Smooth muscle cell (in vitro differentiated cells): Measurements from ENCODE around the gene CHD5. TPM values are rescaled to one million over a fixed set of nuclear protein-coding genes. Genes with fewer than 3 reads are reported as not detected.

Experiments
- DNase-seq: peaks from one replicate; lab custom pipeline; 2025; ENCODE audit not compliant: unreplicated experiment; lab: John Stamatoyannopoulos, UW
- H2AFZ ChIP-seq: fragments of 200-600 bp; sonication (generic); 2 replicates; pipeline ENCODE4 v1.6.0; 2016; ENCODE audit warnings: antibody characterized with exemption, low read depth, mild to moderate bottlenecking
- H3F3A ChIP-seq: fragments of 200-600 bp; sonication (generic); 2 replicates; pipeline ENCODE4 v1.6.0; 2017; ENCODE audit warnings: antibody characterized with exemption, low read depth
- H3K27ac ChIP-seq: fragments of 200-600 bp; sonication (generic); 2 replicates; pipeline ENCODE4 v1.5.1; 2016; ENCODE audit warnings: low read depth, mild to moderate bottlenecking
- H3K27me3 ChIP-seq: fragments of 200-600 bp; sonication (generic); 2 replicates; pipeline ENCODE4 v1.6.1; 2016; ENCODE audit warnings: low read depth, mild to moderate bottlenecking
- H3K36me3 ChIP-seq: fragments of 200-600 bp; sonication (generic); 2 replicates; pipeline ENCODE4 v1.5.1; 2016; ENCODE audit warnings: low read depth
- H3K4me1 ChIP-seq: fragments of 200-600 bp; sonication (generic); 2 replicates; pipeline ENCODE4 v1.5.1; 2016; ENCODE audit warnings: low read depth
- H3K4me2 ChIP-seq: fragments of 200-600 bp; sonication (generic); 2 replicates; pipeline ENCODE4 v1.6.0; 2016; ENCODE audit warnings: mild to moderate bottlenecking
- H3K4me3 ChIP-seq: fragments of 200-600 bp; sonication (generic); 2 replicates; pipeline ENCODE4 v1.5.1; 2016; ENCODE audit warnings: mild to moderate bottlenecking
- H3K79me2 ChIP-seq: fragments of 200-600 bp; sonication (generic); 2 replicates; pipeline ENCODE4 v1.6.0; 2016; ENCODE audit warnings: low read depth, mild to moderate bottlenecking
- H3K9ac ChIP-seq: fragments of 200-600 bp; sonication (generic); 2 replicates; pipeline ENCODE4 v1.6.0; 2016; ENCODE audit warnings: low read depth
- H3K9me3 ChIP-seq: fragments of 200-600 bp; sonication (generic); replicated peaks from 2 replicates; pipeline ENCODE4 v1.5.1; 2016; ENCODE audit warnings: low read depth
- H4K20me1 ChIP-seq: fragments of 200-600 bp; sonication (generic); 2 replicates; pipeline ENCODE4 v1.6.0; 2016; ENCODE audit warnings: low read depth
- WGBS: methylation state at CpG from one replicate; pipeline ENCODE4 v1.1.7; 2016; ENCODE audit warnings: low lambda C conversion rate; 5-methylcytosine and 5-hydroxymethylcytosine counted together
- polyA plus RNA-seq: library from polyadenylated mRNA; unstranded; fragments of >200 nt; fragmentation: Nextera tagmentation; extraction: Ambion mirVana; gene quantifications from 2 replicates; pipeline ENCODE4 v1.2.1, GENCODE V29; 2016
- total RNA-seq: library from RNA; depleted of rRNA; stranded (reverse); fragments of >200 nt; gene quantifications from 2 replicates; pipeline ENCODE4 v1.2.3, GENCODE V29; 2014
- TF ChIP-seq, protein P1 (sequence below): fragments of 200-600 bp; sonication (generic); IDR thresholded peaks from 2 replicates; pipeline ENCODE4 v1.5.1; 2017; ENCODE audit warnings: borderline replicate concordance, mild to moderate bottlenecking, antibody characterized with exemption; ENCODE audit not compliant: insufficient read depth, poor library complexity, severe bottlenecking

The CHD5 gene
- total and polyA plus RNA-seq, 2 experiments from 2014 or later, result 0.40 TPM; not detected in 1

DNA sequence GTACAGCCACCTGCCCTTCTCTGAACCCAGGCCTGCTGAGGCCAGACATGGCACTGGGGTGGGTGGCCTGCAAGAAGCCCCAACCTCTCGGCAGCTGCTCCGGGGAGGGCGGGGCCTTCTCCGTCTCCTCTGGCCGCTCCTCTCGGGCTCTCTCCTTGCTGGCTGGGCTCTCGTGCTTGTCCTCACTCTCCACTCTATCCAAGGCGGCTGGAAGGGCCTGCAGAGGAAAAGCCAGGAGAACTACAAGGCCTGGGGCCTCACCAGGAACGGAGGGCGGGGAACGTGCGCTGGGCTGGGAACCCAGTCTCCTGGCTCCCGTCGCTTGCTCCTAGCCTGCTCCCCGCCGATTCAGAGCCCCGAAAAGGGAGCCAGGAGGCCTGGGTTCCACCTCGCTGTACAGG, 59.1 kb downstream of the CHD5 start:
- Histone ChIP-seq H3K36me3 (no peaks in the 10 kb centered on the region), H3K27ac (no peak overlapping the region), H3K4me1 (no peaks in the 10 kb centered on the region), H2AFZ (no peak overlapping the region), H3K79me2 (no peaks in the 10 kb centered on the region), H3K4me3 (no peak overlapping the region), H4K20me1 (no peaks in the 10 kb centered on the region), H3F3A (no peaks in the 10 kb centered on the region), H3K4me2 (no peak overlapping the region), H3K27me3 (no peaks in the 10 kb centered on the region), H3K9me3 (no peaks in the 10 kb centered on the region), H3K9ac (no peak overlapping the region)
- WGBS, result 88% methylated on average over 18 of the region's 18 CpGs
- TF ChIP-seq, protein P1, sequence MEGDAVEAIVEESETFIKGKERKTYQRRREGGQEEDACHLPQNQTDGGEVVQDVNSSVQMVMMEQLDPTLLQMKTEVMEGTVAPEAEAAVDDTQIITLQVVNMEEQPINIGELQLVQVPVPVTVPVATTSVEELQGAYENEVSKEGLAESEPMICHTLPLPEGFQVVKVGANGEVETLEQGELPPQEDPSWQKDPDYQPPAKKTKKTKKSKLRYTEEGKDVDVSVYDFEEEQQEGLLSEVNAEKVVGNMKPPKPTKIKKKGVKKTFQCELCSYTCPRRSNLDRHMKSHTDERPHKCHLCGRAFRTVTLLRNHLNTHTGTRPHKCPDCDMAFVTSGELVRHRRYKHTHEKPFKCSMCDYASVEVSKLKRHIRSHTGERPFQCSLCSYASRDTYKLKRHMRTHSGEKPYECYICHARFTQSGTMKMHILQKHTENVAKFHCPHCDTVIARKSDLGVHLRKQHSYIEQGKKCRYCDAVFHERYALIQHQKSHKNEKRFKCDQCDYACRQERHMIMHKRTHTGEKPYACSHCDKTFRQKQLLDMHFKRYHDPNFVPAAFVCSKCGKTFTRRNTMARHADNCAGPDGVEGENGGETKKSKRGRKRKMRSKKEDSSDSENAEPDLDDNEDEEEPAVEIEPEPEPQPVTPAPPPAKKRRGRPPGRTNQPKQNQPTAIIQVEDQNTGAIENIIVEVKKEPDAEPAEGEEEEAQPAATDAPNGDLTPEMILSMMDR, result no peak
- DNase-seq, result no peak

DNA sequence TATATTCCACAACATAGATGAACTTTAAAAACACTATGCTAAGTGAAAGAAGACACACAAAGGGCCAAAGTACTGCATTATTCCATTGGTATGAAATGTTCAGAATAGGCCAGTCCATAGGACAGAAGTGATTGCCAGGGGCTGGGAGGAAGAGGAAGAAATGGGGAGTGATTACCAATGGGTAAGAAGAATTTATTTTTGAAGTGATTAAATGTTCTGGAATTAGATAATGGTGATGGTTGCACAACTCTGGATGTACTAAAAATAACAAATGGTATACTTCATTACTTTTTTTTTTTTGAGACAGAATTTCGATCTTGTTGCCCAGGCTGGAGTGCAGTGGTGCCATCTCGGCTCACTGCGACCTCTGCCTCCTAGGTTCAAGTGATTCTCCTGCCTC, 61.7 kb downstream of the CHD5 start:
- H3K4me2 ChIP-seq, result no peak overlapping the region
- H3F3A ChIP-seq, result no peaks in the 10 kb centered on the region
- no peak overlapping the region for H3K4me3 ChIP-seq
- H3K4me1 ChIP-seq, result no peaks in the 10 kb centered on the region
- WGBS, result 94% methylated on average over 3 of the region's 3 CpGs
- H3K9ac ChIP-seq, result no peak overlapping the region
- H3K27me3 ChIP-seq, result no peaks in the 10 kb centered on the region
- no peak overlapping the region for H3K27ac ChIP-seq
- TF ChIP-seq, protein P1, result no peak
- H3K9me3 ChIP-seq, result no peaks in the 10 kb centered on the region
- H2AFZ ChIP-seq, result no peak overlapping the region
- no peaks in the 10 kb centered on the region for H4K20me1 ChIP-seq
- no peaks in the 10 kb centered on the region for H3K36me3 ChIP-seq
- no peak for DNase-seq
- H3K79me2 ChIP-seq, result no peaks in the 10 kb centered on the region

- no peaks in the 10 kb centered on the region for H3F3A ChIP-seq
- TF ChIP-seq, protein P1, result no peak
- H3K4me2 ChIP-seq, result no peak overlapping the region
- H3K9ac ChIP-seq, result no peak overlapping the region
- H4K20me1 ChIP-seq, result no peaks in the 10 kb centered on the region
- H3K4me3 ChIP-seq, result no peak overlapping the region
- H3K27ac ChIP-seq, result no peak overlapping the region
- DNase-seq, result no peak
- H3K36me3 ChIP-seq, result no peaks in the 10 kb centered on the region
- H3K9me3 ChIP-seq, result no peaks in the 10 kb centered on the region
- no peaks in the 10 kb centered on the region for H3K79me2 ChIP-seq
- H3K27me3 ChIP-seq, result no peaks in the 10 kb centered on the region
- H3K4me1 ChIP-seq, result no peaks in the 10 kb centered on the region
- H2AFZ ChIP-seq, result no peak overlapping the region
These were observed 62.5 kb downstream of the CHD5 start for GRCh38 chr1:6117624-6118023.

GRCh38 chr1:6117064-6117463, 63.1 kb downstream of the CHD5 start:
- Histone ChIP-seq H3F3A (no peaks in the 10 kb centered on the region), H3K9me3 (no peaks in the 10 kb centered on the region), H3K79me2 (no peaks in the 10 kb centered on the region), H4K20me1 (no peaks in the 10 kb centered on the region), H3K4me2 (no peak overlapping the region), H3K36me3 (no peaks in the 10 kb centered on the region), H3K4me1 (no peaks in the 10 kb centered on the region), H3K9ac (no peak overlapping the region), H3K27me3 (no peaks in the 10 kb centered on the region), H3K27ac (no peak overlapping the region), H2AFZ (no peak overlapping the region), H3K4me3 (no peak overlapping the region)
- TF ChIP-seq, protein P1, result no peak
- no peak for DNase-seq
- WGBS, result 93% methylated on average over 2 of the region's 2 CpGs
